DMS153 treated with DMSO at 0.1 percent for 48 hours (cell line): ENCODE data around the gene ZNF516.

ENCODE experiments used
- DNase-seq: peaks from one replicate; lab custom pipeline; 2025; ENCODE audit not compliant: unreplicated experiment; lab: John Stamatoyannopoulos, UW

The ZNF516 gene

GRCh38 chr18:76456018-76456750 lies 38.9 kb downstream of the ZNF516 start:
- no peak for DNase-seq

- DNase-seq: no peak
These were observed 39.9 kb downstream of the ZNF516 start for GRCh38 chr18:76455003-76455676.

- DNase-seq: no peak
These were observed 40.6 kb downstream of the ZNF516 start for GRCh38 chr18:76454418-76454817.

- no peak for DNase-seq
These were observed 41.1 kb downstream of the ZNF516 start for GRCh38 chr18:76453932-76454331.

- no peak for DNase-seq
These were observed 41.9 kb downstream of the ZNF516 start for GRCh38 chr18:76453057-76453561.

- DNase-seq: peak; percentile 36
These were observed 42.7 kb downstream of the ZNF516 start for GRCh38 chr18:76452357-76452756.

GRCh38 chr18:76451396-76452331 lies 43.4 kb downstream of the ZNF516 start:
- DNase-seq: peak; percentile 7

- DNase-seq: peak; percentile 12
These were observed 44.3 kb downstream of the ZNF516 start for GRCh38 chr18:76450452-76451395.

GRCh38 chr18:76449111-76449453 lies 46.0 kb downstream of the ZNF516 start:
- DNase-seq: no peak

GRCh38 chr18:76448256-76449110 lies 46.6 kb downstream of the ZNF516 start:
- DNase-seq: no peak

- no peak for DNase-seq
These were observed 47.7 kb downstream of the ZNF516 start for GRCh38 chr18:76447258-76447890.

GRCh38 chr18:76446321-76447257 lies 48.5 kb downstream of the ZNF516 start:
- DNase-seq: no peak

GRCh38 chr18:76445741-76446232 lies 49.3 kb downstream of the ZNF516 start:
- no peak for DNase-seq

GRCh38 chr18:76445275-76445674 lies 49.8 kb downstream of the ZNF516 start:
- DNase-seq: no peak

GRCh38 chr18:76444446-76445105 lies 50.5 kb downstream of the ZNF516 start:
- DNase-seq: no peak

GRCh38 chr18:76443519-76444445 lies 51.3 kb downstream of the ZNF516 start:
- no peak for DNase-seq
